ENCODE data around the gene HMGXB4.
"Not testable (repeated sequence)": the region's sequence is repeated elsewhere in the genome, so short reads cannot be mapped to it uniquely, and the experiment has no call there.

The HMGXB4 gene

GRCh38 chr22:35231585-35232084 lies 25.7 kb upstream of the HMGXB4 start:
- no peaks in the 10 kb centered on the region for H3K9me3 ChIP-seq
- H3K27me3 ChIP-seq = peaks cover 0 to 31% of the 10 kb centered on the region in 2 donors
- H3K27ac ChIP-seq = no peak overlapping the region
- peak; percentile 39 to 54 for TF ChIP-seq CTCF (IDR thresholded peaks at IDR 0.05)
- DNase-seq = no peak
- H3K4me3 ChIP-seq = no peak overlapping the region
- no peaks in the 10 kb centered on the region for H3K4me1 ChIP-seq
- intact Hi-C loops (cut with DNase I; ENCODE audit: low total_unique reads) = no loop called here
- no peaks in the 10 kb centered on the region for H3K36me3 ChIP-seq

GRCh38 chr22:35238749-35239148 lies 18.5 kb upstream of the HMGXB4 start:
- H3K27ac ChIP-seq; intact Hi-C loops (cut with DNase I; ENCODE audit: low total_unique reads); H3K4me1 ChIP-seq; H3K4me3 ChIP-seq; H3K27me3 ChIP-seq; DNase-seq; H3K36me3 ChIP-seq; H3K9me3 ChIP-seq: not testable (repeated sequence)

GRCh38 chr22:35244507-35244906 lies 12.8 kb upstream of the HMGXB4 start:
- intact Hi-C loops (cut with DNase I; ENCODE audit: low total_unique reads) = not testable (repeated sequence)

GRCh38 chr22:35250156-35250555 lies 7.1 kb upstream of the HMGXB4 start:
- Histone ChIP-seq H3K36me3 (no peaks in the 10 kb centered on the region), H3K27ac (no peak overlapping the region), H3K9me3 (no peaks in the 10 kb centered on the region), H3K27me3 (peaks cover 0 to 15% of the 10 kb centered on the region in 2 donors), H3K4me1 (no peaks in the 10 kb centered on the region), H3K4me3 (no peak overlapping the region)
- intact Hi-C loops (cut with DNase I; ENCODE audit: low total_unique reads) = no loop called here
- no peak for DNase-seq
- no peak for TF ChIP-seq CTCF (IDR thresholded peaks at IDR 0.05)

More at GRCh38 chr22:35244507-35244906, 12.8 kb upstream of the HMGXB4 start:
- H3K27me3 ChIP-seq = peaks cover 0 to 17% of the 10 kb centered on the region in 2 donors
- not testable (repeated sequence) for H3K9me3 ChIP-seq, H3K36me3 ChIP-seq, H3K27ac ChIP-seq, H3K4me1 ChIP-seq, H3K4me3 ChIP-seq, DNase-seq

GRCh38 chr22:35253946-35254345 lies 3.3 kb upstream of the HMGXB4 start:
- peaks cover 0 to 15% (median 12%) of the 10 kb centered on the region in 4 donors for H3K4me1 ChIP-seq
- H3K9me3 ChIP-seq = no peaks in the 10 kb centered on the region
- intact Hi-C loops (cut with DNase I; ENCODE audit: low total_unique reads) = no loop called here
- H3K4me3 ChIP-seq = no peak overlapping the region
- TF ChIP-seq CTCF (IDR thresholded peaks at IDR 0.05) = no peak
- no peaks in the 10 kb centered on the region for H3K36me3 ChIP-seq
- no peaks in the 10 kb centered on the region for H3K27me3 ChIP-seq
- DNase-seq = no peak
- no peak overlapping the region for H3K27ac ChIP-seq

GRCh38 chr22:35257002-35257320 lies 332 bp upstream of the HMGXB4 start:
- H3K36me3 ChIP-seq = peaks cover 0 to under 1% (median 0%) of the 10 kb centered on the region in 3 donors
- H3K27ac ChIP-seq = peak overlapping the region; percentile 98 to 99
- H3K9me3 ChIP-seq = no peaks in the 10 kb centered on the region
- TF ChIP-seq CTCF (IDR thresholded peaks at IDR 0.05) = no peak
- peak overlapping the region; percentile 93 to 94 for H3K4me3 ChIP-seq
- no peak for DNase-seq
- H3K4me1 ChIP-seq = peaks cover 0 to 16% (median 13%) of the 10 kb centered on the region in 4 donors
- intact Hi-C loops (cut with DNase I; ENCODE audit: low total_unique reads) = no loop called here
- H3K27me3 ChIP-seq = no peaks in the 10 kb centered on the region
